IMR-90 (cell line): ENCODE data around the gene EMD. TPM values are rescaled to one million over a fixed set of nuclear protein-coding genes. Genes with fewer than 3 reads are reported as not detected.

ENCODE experiments used
- ATAC-seq: fragments of 200-7000 bp; cut with Tn5 transposase; 2 replicates; pipeline ENCODE4 v1.9.1; 2020; ENCODE audit warnings: low read depth, mild to moderate bottlenecking, moderate library complexity
- BruUV-seq: library from RNA; stranded (reverse); fragments of 400-500 nt; replicated peaks from 2 replicates; lab custom pipeline; 2021; lab: Mats Ljungman, UMichigan
- CTCF ChIA-PET: fragments of 300-600 bp; formaldehyde crosslinking; extraction: SDS; loops from one replicate; lab custom pipeline; 2021; ENCODE audit warnings: antibody characterized with exemption; lab: Yijun Ruan, JAX
- POLR2A ChIA-PET: fragments of 300-600 bp; sonication (Branson Sonifier 250); formaldehyde crosslinking; loops from one replicate; lab custom pipeline; 2022; ENCODE audit warnings: antibody characterized with exemption; ENCODE audit not compliant: unreplicated experiment; lab: Charles Lee
- DNase-seq: peaks from one replicate; pipeline ENCODE4 v3.0.0; 2013
- H2AFZ ChIP-seq: replicated peaks from 2 replicates; pipeline ENCODE3; 2013; ENCODE audit warnings: low read length, mild to moderate bottlenecking; ENCODE audit not compliant: poor library complexity
- H2AK5ac ChIP-seq: 2 replicates; pipeline ENCODE4 v1.6.1; 2013; ENCODE audit warnings: low read depth, low read length, inconsistent platforms
- H2AK9ac ChIP-seq: replicated peaks from 2 replicates; pipeline ENCODE3; 2013; ENCODE audit warnings: mild to moderate bottlenecking, low read depth, low read length, moderate library complexity; ENCODE audit not compliant: poor library complexity
- H2BK120ac ChIP-seq: 2 replicates; pipeline ENCODE4 v1.6.1; 2013; ENCODE audit warnings: low read depth, low read length, inconsistent platforms
- H2BK15ac ChIP-seq: 3 replicates; pipeline ENCODE4 v1.6.1; 2013; ENCODE audit warnings: low read depth, low read length, inconsistent platforms
- H2BK20ac ChIP-seq: 2 replicates; pipeline ENCODE4 v1.6.1; 2013; ENCODE audit warnings: low read depth, mild to moderate bottlenecking, inconsistent platforms, low read length, moderate library complexity
- H2BK5ac ChIP-seq: 2 replicates; pipeline ENCODE4 v1.6.1; 2013; ENCODE audit warnings: mild to moderate bottlenecking, low read depth, low read length, inconsistent platforms; ENCODE audit not compliant: poor library complexity, severe bottlenecking
- H3K14ac ChIP-seq: replicated peaks from 2 replicates; pipeline ENCODE4 v1.6.1; 2013; ENCODE audit warnings: low read depth, low read length, inconsistent platforms
- H3K18ac ChIP-seq: 2 replicates; pipeline ENCODE4 v1.6.1; 2013; ENCODE audit warnings: low read depth, low read length, control low read depth
- H3K23ac ChIP-seq: 2 replicates; pipeline ENCODE4 v1.6.1; 2013; ENCODE audit warnings: low read depth, low read length, inconsistent platforms
- H3K27ac ChIP-seq: 2 replicates; pipeline ENCODE4 v1.5.1; 2013; ENCODE audit warnings: mild to moderate bottlenecking, control low read depth, low read length; ENCODE audit not compliant: insufficient read depth
- H3K27me3 ChIP-seq: 2 replicates; pipeline ENCODE4 v1.6.1; 2013; ENCODE audit warnings: low read length; ENCODE audit not compliant: control insufficient read depth, insufficient read depth
- H3K36me3 ChIP-seq: 2 replicates; pipeline ENCODE4 v1.6.1; 2013; ENCODE audit warnings: low read length, mixed read lengths; ENCODE audit not compliant: control insufficient read depth, insufficient read depth
- H3K4ac ChIP-seq: 2 replicates; pipeline ENCODE4 v1.6.1; 2013; ENCODE audit warnings: low read depth, low read length, inconsistent platforms
- H3K4me1 ChIP-seq: 2 replicates; pipeline ENCODE4 v1.6.1; 2013; ENCODE audit warnings: low read length, mixed read lengths; ENCODE audit not compliant: control insufficient read depth, insufficient read depth
- H3K4me2 ChIP-seq: 2 replicates; pipeline ENCODE4 v1.6.1; 2013; ENCODE audit warnings: low read depth, mild to moderate bottlenecking, control low read depth, low read length, moderate library complexity
- H3K4me3 ChIP-seq: 2 replicates; pipeline ENCODE4 v1.5.1; 2013; ENCODE audit warnings: low read depth, mild to moderate bottlenecking, control low read depth, low read length, moderate library complexity; ENCODE audit not compliant: insufficient read depth
- H3K56ac ChIP-seq: 2 replicates; pipeline ENCODE4 v1.6.1; 2013; ENCODE audit warnings: low read length, inconsistent platforms; ENCODE audit not compliant: insufficient read depth; ENCODE audit errors: extremely low read depth
- H3K79me1 ChIP-seq, 2 experiments: 2 replicates each; pipeline ENCODE4 v1.6.1; 2013; ENCODE audit warnings: low read length in 2 of 2, inconsistent platforms in 1 of 2, low read depth in 1 of 2
- H3K9ac ChIP-seq: 2 replicates; pipeline ENCODE4 v1.6.1; 2013; ENCODE audit warnings: low read depth, low read length, control low read depth
- H3K9me1 ChIP-seq: 2 replicates; pipeline ENCODE4 v1.6.1; 2013; ENCODE audit warnings: low read length, inconsistent platforms; ENCODE audit not compliant: insufficient read depth
- H3K9me3 ChIP-seq: 2 replicates; pipeline ENCODE4 v1.6.1; 2013; ENCODE audit warnings: low read length; ENCODE audit not compliant: control insufficient read depth, insufficient read depth
- H4K20me1 ChIP-seq: 2 replicates; pipeline ENCODE4 v1.6.1; 2013; ENCODE audit warnings: low read length, inconsistent platforms; ENCODE audit not compliant: insufficient read depth
- H4K5ac ChIP-seq: 2 replicates; pipeline ENCODE4 v1.6.1; 2013; ENCODE audit warnings: mild to moderate bottlenecking, low read depth, low read length, control low read depth
- H4K8ac ChIP-seq, 2 experiments: 2 replicates each; pipeline ENCODE4 v1.6.1; 2013; ENCODE audit warnings: low read depth in 2 of 2, low read length in 2 of 2, control low read depth in 1 of 2, inconsistent platforms in 1 of 2
- H4K91ac ChIP-seq: 2 replicates; pipeline ENCODE4 v1.6.1; 2013; ENCODE audit warnings: low read depth, low read length, inconsistent platforms; ENCODE audit not compliant: insufficient read depth
- BHLHE40 ChIP-seq: fragments of 150-350 bp; IDR thresholded peaks from 2 replicates; pipeline ENCODE4 v1.6.1; 2016; ENCODE audit warnings: mild to moderate bottlenecking, low read depth, low read length
- POLR2A ChIP-seq: IDR thresholded peaks from 2 replicates; pipeline ENCODE4 v1.6.1; 2012; ENCODE audit warnings: mild to moderate bottlenecking, low read depth, low read length
- WGBS, 2 experiments: methylation state at CpG; one replicate each; pipeline versions ENCODE4 v1.1.5 to v1.1.7; 2013; ENCODE audit warnings: missing lambda C conversion rate in 2 of 2; ENCODE audit not compliant: insufficient read length in 1 of 2; ENCODE audit errors: extremely low coverage in 2 of 2; 5-methylcytosine and 5-hydroxymethylcytosine counted together
- dilution Hi-C: fragments of 300-500 bp; cut with HindIII; formaldehyde crosslinking; loops from one replicate; pipeline ENCODE4 v1.14.3; 2018; ENCODE audit warnings: low sequenced_read_pairs; ENCODE audit not compliant: unreplicated experiment
- in situ Hi-C: fragments of 300-500 bp; cut with MboI; formaldehyde crosslinking; loops from 3 replicates; pipeline ENCODE4 v1.14.3; 2019; ENCODE audit warnings: low sequenced_read_pairs, inconsistent platforms, mixed read lengths
- intact Hi-C: fragments of 100-400 bp; cut with micrococcal nuclease; formaldehyde crosslinking; loops from 2 replicates; pipeline ENCODE4 v1.10.0; 2022
- polyA plus RNA-seq, 3 experiments: library from polyadenylated mRNA; depleted of rRNA; stranded (reverse); fragments of >200 nt; gene quantifications; 2 replicates each; pipeline ENCODE4 v1.2.3, GENCODE V29; 2012; ENCODE audit warnings: low replicate concordance in 1 of 3
- total RNA-seq: library from RNA; depleted of rRNA; stranded (reverse); fragments of >200 nt; gene quantifications from 2 replicates; pipeline ENCODE4 v1.2.3, GENCODE V29; 2012

EMD gene
- total and polyA plus RNA-seq, 2 of the 4 experiments (the other 2 are of a cell fraction), result 9.9 to 80.6 TPM

DNA sequence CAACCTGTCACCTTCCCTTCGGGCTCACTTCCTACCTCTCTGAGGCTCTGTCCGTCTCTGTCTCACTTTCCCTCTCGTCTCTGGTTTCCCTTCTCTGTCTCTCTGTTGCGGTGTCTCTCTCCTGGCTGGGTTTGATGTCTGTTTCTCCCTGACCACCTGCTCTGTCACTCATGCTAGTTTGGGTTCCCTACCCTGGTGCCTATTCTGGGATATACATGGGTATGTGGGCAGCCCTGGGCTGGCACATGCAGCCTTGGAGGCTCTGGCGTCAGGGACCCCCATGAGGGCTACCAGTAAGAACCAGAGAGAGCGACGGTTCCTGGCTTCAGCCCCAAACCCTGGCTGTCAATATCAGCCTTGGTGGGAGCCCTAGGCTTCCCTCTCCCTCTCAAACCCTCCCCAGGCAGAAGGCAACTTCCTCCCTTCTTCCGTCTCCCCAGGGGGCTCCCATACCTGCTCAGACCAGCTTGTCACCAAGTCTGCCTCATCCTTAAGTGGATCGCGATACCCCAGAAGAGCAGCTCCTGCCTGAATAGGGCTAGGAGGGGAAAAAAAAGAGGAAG lies 29.6 kb downstream of the EMD start:
- peak overlapping the region; percentile 90 for H3K4me2 ChIP-seq
- no peaks in the 10 kb centered on the region for H3K9me3 ChIP-seq
- ChIA-PET POLR2A (no interaction called here), CTCF (no interaction called here)
- peak overlapping the region; percentile 68 for H3K23ac ChIP-seq
- H4K20me1 ChIP-seq, result no peaks in the 10 kb centered on the region
- H3K36me3 ChIP-seq, result peaks cover 3% of the 10 kb centered on the region; the same call in 1 of the 2 replicates
- TF ChIP-seq BHLHE40, result no peak
- TF ChIP-seq POLR2A, result 0 out of 2 replicates have a peak, but pooled peaks have one; percentile 6
- in situ Hi-C loops, result no loop called here
- H3K9ac ChIP-seq, result peak overlapping the region; percentile 89
- H2AK9ac ChIP-seq, result peak overlapping the region; percentile 90
- peaks cover 4% of the 10 kb centered on the region for H3K4me1 ChIP-seq
- peak overlapping the region; percentile 77; the same call in 1 of the 2 replicates for H4K91ac ChIP-seq
- peak overlapping the region; percentile 26 to 87; a peak in 2 of 4 replicates for H4K8ac ChIP-seq
- H2AFZ ChIP-seq, result peak overlapping the region; percentile 82
- intact Hi-C loops, result loop anchor here (1.0 kb wide), 1 partner anchor 36 kb away; the partner anchor contains the start of gene FAM50A
- WGBS, 2 experiments, result 55% methylated on average over 4 of the region's 10 CpGs; no CpG with 5 or more reads in 1 of the 2 experiments
- H2BK20ac ChIP-seq, result no peak overlapping the region
- no TSS peak for BruUV-seq
- peak overlapping the region; percentile 81 for H4K5ac ChIP-seq
- H3K4me3 ChIP-seq, result peak overlapping the region; percentile 76
- H3K56ac ChIP-seq, result 0 out of 2 replicates have a peak overlapping the region, but pooled peaks have one; percentile 34
- dilution Hi-C loops, result no loop called here
- H3K27ac ChIP-seq, result peak overlapping the region; percentile 92
- H2BK120ac ChIP-seq, result peak overlapping the region; percentile 76
- peak overlapping the region; percentile 86 for H2AK5ac ChIP-seq
- no peak for ATAC-seq
- H3K18ac ChIP-seq, result peak overlapping the region; percentile 73
- H3K9me1 ChIP-seq, result peaks cover 3% of the 10 kb centered on the region; the same call in 1 of the 2 replicates
- H3K79me1 ChIP-seq, result peaks cover 6 to 26% of the 10 kb centered on the region in 2 experiments; a peak in 3 of 4 replicates
- H2BK5ac ChIP-seq, result peak overlapping the region; percentile 84
- peak overlapping the region; percentile 93 for H3K4ac ChIP-seq
- no peaks in the 10 kb centered on the region for H3K27me3 ChIP-seq
- peak overlapping the region; percentile 48; the same call in 1 of the 3 replicates for H2BK15ac ChIP-seq
- no peak for DNase-seq
- peak overlapping the region; percentile 84 for H3K14ac ChIP-seq
